NCI-H2196 treated with DMSO at 0.1 percent for 48 hours (cell line): ENCODE results near the gene EVC.
"Not testable (repeated sequence)": the region's sequence is repeated elsewhere in the genome, so short reads cannot be mapped to it uniquely, and the experiment has no call there.

Experiments
- DNase-seq: peaks from one replicate; lab custom pipeline; 2025; ENCODE audit not compliant: unreplicated experiment; lab: John Stamatoyannopoulos, UW

Gene EVC

DNA sequence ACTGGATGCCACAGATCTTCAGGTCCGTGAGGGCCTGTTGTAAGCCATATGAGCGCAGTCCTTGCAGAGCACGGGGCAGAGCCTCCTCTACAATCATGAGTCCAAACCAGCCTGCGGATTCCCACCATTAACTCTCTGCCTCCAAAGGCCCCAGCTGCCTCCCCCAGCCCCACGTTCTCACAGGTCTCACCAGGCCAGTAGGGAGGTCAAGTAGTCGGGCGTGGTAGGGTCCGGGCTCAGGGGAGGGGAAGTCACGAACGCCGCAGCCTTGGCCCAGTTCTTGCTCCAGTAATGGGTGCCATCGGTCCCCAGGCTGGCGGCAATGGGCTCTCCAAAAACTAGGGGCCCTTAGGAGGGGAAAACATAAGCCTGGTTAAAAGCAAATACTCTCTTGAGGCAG, 128.3 kb downstream of the EVC start:
- DNase-seq, result no peak

DNA sequence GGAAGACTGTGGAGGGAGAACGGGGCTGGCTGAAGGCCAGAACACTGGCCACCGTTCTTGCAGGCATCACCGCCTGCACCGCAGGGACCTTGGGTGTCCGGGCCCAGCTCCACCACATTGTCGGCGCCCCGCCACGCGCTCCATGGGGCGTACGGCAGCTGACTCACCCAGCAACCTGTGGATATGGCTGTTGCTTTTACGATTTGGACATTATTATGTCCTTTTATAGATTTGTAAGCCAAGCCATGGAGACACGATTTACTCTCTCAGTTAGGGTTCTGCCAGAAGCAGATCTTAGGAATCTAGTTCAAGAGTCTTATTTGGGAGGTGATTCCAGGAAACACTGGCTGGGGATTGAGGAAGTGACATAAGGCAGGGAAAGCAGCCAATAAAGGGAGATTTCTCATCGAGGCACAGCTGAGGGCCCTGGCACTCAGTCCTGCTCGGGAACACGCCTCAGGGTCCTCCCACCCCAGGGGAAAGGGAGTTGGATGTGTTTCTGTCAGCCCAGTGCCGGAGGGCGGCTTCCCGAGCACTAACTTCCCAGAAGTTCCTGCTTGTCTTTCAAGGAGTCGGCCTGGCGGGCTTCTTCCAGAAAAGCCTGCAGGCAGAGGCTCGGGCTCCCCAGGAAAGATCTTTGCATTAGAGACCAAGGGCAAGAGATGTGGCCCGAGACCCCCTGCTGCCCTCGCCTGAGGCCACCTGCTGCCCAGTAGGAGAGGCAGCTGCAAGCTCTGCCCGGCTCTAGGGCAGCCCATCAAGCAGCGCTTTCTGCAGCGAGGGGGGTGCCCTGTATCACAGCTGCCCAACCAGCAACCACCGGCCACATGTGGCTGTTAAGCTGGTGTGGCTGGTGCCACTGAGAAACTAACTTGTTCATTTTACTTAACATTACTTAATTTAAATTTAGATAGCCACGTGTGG, 129.0 kb downstream of the EVC start:
- DNase-seq, result no peak

DNA sequence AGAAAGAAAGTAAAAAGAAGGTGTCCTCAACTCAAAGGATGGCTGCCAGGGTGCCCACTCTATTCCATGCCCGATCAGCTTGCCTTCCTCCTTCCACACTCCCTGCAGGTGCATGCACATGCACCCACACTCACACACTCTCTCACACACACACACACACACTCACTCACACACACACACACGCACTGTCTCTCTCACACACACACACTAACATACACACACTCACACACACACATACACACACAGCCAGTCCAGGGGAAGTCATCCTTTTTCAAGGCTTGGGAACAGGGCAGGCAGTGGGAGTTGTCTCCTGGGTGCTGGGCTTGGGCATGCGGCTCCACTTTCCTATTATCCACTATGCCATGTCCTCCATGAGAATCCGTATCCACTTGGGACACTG, 131.5 kb downstream of the EVC start:
- no peak for DNase-seq

DNA sequence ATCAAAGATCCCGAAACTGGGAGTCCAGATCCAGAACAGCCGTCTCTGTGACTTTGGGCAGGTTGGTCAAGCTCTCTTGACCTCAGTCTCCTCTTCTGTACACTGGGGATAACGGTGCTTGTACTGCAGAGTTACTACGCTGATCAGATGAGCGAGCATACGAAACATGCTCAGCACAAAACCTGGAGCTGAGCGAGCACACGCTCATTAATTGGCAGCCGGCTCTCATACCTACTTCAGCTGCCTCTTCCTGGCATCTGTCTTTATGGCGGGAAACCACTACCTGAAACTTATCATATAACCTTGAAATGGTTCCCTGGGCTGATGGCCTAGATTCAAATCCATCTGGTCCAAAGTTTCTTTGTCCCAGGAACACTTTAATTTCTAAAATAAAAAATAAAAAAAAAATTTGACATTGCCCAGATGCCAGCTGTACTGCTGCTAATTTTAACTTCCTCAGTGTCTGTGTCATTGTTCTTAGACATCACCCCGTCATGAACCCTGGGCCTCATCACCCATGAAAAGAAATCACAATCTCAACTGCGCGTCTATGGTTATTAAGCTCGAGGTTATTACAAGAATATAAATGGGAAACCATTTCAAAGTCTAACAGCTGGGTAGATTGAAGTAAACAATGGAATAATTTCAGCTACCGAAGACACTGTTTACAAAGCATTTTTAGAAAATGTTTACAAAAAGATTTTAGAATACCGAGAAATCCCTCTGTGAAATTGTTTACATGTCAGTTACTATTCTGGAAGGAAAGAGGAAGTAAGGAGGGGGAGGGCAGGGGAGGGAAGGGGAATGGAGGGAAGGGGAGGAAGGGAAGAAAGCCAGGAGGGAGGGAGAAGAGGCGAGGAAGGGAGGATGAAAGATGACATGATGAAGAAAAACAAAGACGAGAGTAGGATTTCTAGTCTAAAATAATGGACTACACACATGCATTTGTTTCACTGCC, 132.9 kb downstream of the EVC start:
- DNase-seq, result no peak

DNA sequence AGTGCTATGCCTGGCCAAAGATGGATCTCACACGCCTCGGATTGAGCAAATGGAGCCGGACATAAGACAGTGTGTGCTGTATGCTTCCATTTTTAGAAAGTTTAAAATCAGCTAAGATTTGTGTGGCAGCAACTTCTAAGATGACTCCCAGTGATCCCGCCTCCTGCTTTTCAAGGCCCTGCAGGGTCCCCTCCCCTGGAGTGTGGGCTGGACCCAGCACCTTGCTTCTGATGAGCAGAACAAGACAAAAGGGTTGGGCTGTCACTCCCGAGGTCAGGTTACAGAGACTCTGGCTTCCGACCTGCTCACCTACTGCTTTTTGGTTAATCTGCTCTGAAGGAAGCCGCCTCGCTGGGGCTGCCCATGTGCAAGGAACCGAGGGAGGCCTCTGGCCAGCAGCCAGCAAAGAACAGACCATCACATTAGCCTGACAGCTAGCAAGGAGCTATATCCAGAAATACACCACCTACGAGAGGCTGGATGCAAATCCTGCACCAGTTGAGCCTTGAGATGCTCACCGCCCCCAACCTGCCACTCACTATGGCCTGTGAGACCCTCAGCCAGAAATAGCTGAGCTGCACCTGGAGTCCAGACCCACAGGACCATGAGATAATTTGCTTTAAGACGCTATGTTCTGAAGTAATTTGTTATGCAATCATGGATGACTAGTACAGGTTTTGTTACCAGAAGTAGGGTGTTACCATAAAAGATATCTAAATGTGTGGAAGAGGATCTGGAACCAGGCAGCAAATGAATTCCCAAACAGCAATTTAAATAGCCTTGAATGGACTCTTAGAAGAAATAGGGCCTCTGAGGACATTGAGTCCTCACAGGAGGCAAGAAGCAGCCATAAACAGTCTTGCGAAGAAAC, 134.3 kb downstream of the EVC start:
- no peak for DNase-seq

DNA sequence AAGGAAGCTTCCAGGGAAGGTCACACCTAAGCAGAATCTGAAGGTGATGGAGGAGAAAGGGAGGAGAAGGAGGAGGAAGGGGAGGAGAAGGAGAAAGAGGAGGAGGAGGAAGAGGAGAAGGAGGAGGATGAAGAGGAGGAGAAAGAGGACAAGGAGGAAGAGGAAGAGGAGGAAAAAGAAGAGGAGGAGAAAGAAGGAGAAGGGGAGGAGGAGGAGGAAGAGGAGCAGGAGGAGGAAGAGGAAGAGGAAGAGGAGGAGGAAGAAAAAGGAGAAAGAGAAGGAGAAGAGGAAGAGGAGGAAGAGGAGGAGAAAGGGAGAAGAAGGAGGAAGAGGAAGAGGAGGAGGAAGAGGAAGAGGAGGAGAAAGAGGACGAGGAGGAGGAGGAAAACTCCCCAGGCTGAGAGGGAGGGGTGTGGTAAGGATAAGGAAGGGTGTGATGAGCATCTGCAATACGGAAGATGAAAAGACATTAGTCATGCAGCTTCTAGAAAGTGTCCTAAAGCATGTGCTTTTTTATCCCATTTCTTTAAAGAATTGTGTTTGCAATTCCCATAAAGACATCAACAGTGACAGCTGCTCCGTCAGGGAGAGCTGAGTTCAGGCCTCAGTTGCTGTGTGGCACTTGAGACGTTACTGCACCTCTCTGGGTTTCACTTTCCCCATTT, 140.8 kb downstream of the EVC start:
- DNase-seq, result no peak

DNA sequence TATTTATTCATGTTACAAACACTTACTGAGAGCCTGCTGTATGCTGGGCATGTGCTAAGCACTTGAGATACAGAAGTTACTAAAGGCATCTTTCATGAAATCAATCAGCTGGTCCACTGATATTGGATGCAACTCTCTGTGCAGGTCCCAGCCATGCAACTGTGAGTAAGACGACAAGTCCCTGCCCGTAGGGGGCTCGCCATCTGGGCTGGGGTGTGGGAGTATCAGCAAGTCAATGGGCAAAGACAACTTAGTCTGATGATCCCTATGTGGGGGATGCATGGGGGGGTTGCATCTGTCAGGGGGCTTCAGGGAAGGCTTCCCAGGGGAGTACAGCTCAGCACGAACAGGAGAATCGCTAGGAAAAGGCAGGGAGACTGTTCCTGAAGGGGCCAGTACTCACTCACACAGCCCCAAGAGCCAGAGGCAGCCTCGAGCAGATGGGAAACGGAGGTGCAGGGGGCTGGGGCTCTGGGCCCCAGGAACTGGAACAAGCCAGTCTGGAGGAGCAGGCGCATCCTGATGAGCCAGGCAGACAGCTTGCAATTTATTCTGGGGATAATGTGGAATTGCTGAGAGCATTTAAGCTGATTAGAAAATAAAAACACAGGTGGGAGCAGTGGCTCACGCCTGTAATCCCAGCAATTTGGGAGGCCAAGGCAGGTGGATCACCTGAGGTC, 141.7 kb downstream of the EVC start:
- no peak for DNase-seq

DNA sequence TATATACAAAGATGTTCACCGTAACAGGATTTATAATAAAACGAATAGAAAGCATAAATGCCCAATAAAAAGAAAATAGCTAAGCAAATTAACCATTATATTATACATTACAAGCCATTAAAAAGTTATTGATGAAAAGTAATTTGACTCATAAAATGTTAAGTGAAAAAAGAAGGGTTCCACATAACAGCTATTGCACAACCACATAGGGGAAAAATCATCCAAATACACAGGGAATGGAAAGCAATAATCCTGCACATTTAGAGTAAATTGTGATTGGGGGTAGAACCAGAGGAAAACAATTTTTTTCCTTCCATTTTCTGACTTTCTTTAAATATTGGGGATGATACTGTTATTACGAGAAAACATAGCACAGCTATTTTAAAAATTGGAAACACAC, 143.9 kb downstream of the EVC start:
- no peak for DNase-seq

DNA sequence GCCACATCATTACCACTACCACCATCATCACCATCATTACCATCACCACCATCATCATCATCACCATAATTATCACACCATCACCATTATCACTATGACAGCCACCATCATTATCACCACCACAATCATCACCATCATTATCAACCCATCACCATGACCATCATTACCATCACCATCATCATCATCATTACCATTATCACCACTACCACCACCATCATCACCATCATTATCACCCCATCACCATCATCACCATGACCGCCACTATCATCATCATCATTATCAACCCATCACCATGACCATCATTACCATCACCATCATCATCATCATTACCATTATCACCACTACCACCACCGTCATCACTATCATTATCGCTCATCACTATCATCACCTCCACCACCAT, 145.4 kb downstream of the EVC start:
- not testable (repeated sequence) for DNase-seq

DNA sequence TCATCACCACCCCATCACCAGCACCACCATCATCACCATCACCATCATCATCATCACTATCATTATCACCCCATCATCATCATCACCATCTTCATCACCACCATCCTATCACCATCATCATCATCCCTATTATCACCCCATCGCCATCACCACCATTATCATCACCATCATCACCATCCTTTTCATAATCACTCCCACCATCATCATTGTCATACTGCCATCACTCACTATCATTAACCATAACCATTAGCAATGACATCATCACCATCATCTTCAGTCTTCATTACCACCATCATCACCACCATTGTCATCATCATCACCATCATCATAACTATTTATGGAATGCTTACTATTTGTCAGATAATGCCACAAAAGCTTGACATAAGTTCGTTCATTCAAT, 146.2 kb downstream of the EVC start:
- no peak for DNase-seq

DNA sequence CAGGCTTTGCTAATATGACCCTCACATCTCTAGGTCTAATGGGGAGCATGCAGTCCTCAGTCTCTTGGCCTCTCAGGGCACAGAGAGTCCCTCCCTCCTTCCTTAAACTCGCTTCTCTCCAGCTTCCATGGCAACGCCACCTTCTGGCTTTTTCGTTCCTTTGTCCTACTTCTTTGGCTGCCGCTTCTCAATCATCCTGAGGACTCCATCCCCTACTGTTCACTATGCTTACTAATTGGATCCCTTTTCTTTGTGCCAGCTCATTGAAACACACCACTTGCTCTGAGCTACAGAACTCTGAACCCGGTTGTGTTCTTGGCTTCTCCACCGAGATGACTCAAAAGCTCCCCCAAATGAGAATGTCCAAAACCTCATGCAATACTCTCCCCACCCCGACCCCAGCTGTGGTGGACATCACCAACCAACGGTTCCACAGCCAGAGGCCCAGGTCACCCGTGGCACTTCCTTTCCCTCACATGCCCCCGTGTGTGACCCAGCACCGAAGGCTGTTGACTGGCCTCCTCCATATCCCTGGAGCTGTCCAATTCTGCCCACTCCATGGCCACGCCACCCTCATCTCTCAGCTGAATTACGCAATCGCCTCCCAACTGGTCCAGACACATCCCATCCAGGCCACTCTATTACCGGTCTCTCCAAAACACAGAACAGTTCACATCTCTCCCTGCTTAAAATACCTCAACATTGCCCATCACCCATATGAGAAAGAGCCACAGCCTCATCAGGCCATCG, 147.2 kb downstream of the EVC start:
- DNase-seq, result no peak

DNA sequence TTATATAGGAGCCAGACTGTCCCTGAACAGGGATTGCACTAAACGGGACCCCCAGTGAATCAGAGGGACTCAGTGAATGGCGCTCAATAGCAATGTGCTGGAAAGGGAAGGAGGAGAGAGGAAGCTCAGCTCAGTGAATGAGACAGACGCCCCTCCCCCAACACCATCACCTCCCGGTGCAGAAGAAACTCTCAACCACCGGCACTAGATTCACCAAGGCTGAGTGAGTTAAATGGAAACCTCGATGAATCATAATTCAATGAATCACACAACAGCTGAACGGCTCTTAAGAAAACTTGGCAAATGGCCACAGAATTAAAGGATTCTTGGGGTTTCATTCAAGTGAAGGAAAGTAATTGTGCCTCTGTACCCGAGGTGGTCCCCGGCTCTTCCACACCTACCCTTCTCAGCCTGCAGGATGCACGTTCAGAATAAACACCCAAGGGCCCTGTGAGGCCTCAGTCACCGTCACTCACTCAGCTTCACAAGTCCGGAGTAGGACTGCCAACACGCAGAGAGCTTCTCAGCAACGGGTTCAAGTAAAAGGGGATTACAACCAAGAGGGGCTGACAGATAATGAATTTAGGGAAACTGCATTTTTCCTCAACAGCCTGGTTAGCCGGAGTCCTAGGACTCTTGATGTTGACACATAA, 152.6 kb downstream of the EVC start:
- no peak for DNase-seq
